Neural cell (in vitro differentiated cells): ENCODE measurements around the gene IL23A. TPM values are rescaled to one million over a fixed set of nuclear protein-coding genes. Genes with fewer than 3 reads are reported as not detected.

Source experiments
- H2AFZ ChIP-seq: fragments of 200-600, 300-800 bp; sonication (generic), shearing (Covaris generic); 2 replicates; pipeline ENCODE4 v1.6.0; 2014; ENCODE audit warnings: low read depth, mild to moderate bottlenecking, antibody characterized with exemption, low read length, moderate library complexity
- H3F3A ChIP-seq: fragments of 200-600 bp; shearing (Covaris generic); 2 replicates; pipeline ENCODE4 v1.6.1; 2016; ENCODE audit warnings: mild to moderate bottlenecking, moderate library complexity, mixed read lengths, antibody characterized with exemption, low read length; ENCODE audit not compliant: insufficient read depth, poor library complexity, severe bottlenecking
- H3K27ac ChIP-seq: fragments of 200-600, 300-800 bp; sonication (generic), shearing (Covaris generic); 2 replicates; pipeline ENCODE4 v1.5.1; 2014; ENCODE audit warnings: mild to moderate bottlenecking, low read length, moderate library complexity
- H3K27me3 ChIP-seq: fragments of 300-800, 200-600 bp; sonication (generic), shearing (Covaris generic); 2 replicates; pipeline ENCODE4 v1.6.0; 2014; ENCODE audit warnings: mild to moderate bottlenecking, low read depth, low read length, moderate library complexity; ENCODE audit not compliant: insufficient read depth
- H3K36me3 ChIP-seq: fragments of 300-800, 200-600 bp; sonication (generic), shearing (Covaris generic); 2 replicates; pipeline ENCODE4 v1.5.1; 2014; ENCODE audit warnings: mild to moderate bottlenecking, antibody characterized with exemption, low read length, moderate library complexity; ENCODE audit not compliant: insufficient read depth
- H3K4me2 ChIP-seq: fragments of 300-800, 200-600 bp; sonication (generic), shearing (Covaris generic); 2 replicates; pipeline ENCODE4 v1.6.0; 2014; ENCODE audit warnings: mild to moderate bottlenecking, low read length
- H3K4me3 ChIP-seq: fragments of 300-800, 200-600 bp; sonication (generic), shearing (Covaris generic); 2 replicates; pipeline ENCODE4 v1.5.1; 2014; ENCODE audit warnings: mild to moderate bottlenecking, low read length, moderate library complexity
- H3K79me2 ChIP-seq: fragments of 200-600 bp; shearing (Covaris generic); replicated peaks from 2 replicates; pipeline ENCODE4 v1.6.0; 2014; ENCODE audit warnings: mild to moderate bottlenecking, low read length, moderate library complexity; ENCODE audit not compliant: insufficient read depth
- H3K9ac ChIP-seq: fragments of 300-800, 200-600 bp; sonication (generic), shearing (Covaris generic); 2 replicates; pipeline ENCODE4 v1.6.1; 2016; ENCODE audit warnings: mild to moderate bottlenecking, low read length, mixed read lengths
- H3K9me2 ChIP-seq: fragments of 200-600 bp; shearing (Covaris generic); 2 replicates; pipeline ENCODE4 v1.6.1; 2016; ENCODE audit warnings: mild to moderate bottlenecking, low read length, mixed read lengths; ENCODE audit not compliant: insufficient read depth
- H3K9me3 ChIP-seq: fragments of 200-600, 300-800 bp; sonication (generic), shearing (Covaris generic); 2 replicates; pipeline ENCODE4 v1.6.1; 2016; ENCODE audit warnings: mild to moderate bottlenecking, mixed run types, low read length, moderate library complexity, mixed read lengths
- H4K20me1 ChIP-seq: fragments of 200-600 bp; shearing (Covaris generic); 2 replicates; pipeline ENCODE4 v1.6.1; 2016; ENCODE audit warnings: mild to moderate bottlenecking, mixed run types; ENCODE audit not compliant: insufficient read depth
- CTCF ChIP-seq: fragments of 450-650 bp; IDR thresholded peaks from 2 replicates; pipeline ENCODE4 v1.5.1; 2014; ENCODE audit warnings: antibody characterized with exemption, mild to moderate bottlenecking, moderate library complexity; ENCODE audit not compliant: poor library complexity, severe bottlenecking
- EP300 ChIP-seq: fragments of 450-650 bp; conservative IDR thresholded peaks from 2 replicates; pipeline ENCODE4 v1.6.1; 2014; ENCODE audit warnings: antibody characterized with exemption, mild to moderate bottlenecking, moderate library complexity; ENCODE audit not compliant: poor library complexity, severe bottlenecking
- EZH2 ChIP-seq: fragments of 200-600, 300-800 bp; shearing (Covaris generic), sonication (generic); IDR thresholded peaks from 2 replicates; pipeline ENCODE4 v1.6.1; 2014; ENCODE audit warnings: antibody characterized with exemption, low read length, borderline replicate concordance, mild to moderate bottlenecking; ENCODE audit not compliant: insufficient read depth, poor library complexity, severe bottlenecking
- MXI1 ChIP-seq: fragments of 450-650 bp; conservative IDR thresholded peaks from 2 replicates; pipeline ENCODE4 v1.6.1; 2014; ENCODE audit warnings: antibody characterized with exemption, mild to moderate bottlenecking; ENCODE audit not compliant: poor library complexity, severe bottlenecking
- POLR2AphosphoS5 ChIP-seq: IDR thresholded peaks from 2 replicates; pipeline ENCODE4 v1.6.1; 2012
- RAD21 ChIP-seq: fragments of 450-650 bp; conservative IDR thresholded peaks from 2 replicates; pipeline ENCODE4 v1.6.1; 2014; ENCODE audit warnings: antibody characterized with exemption, mild to moderate bottlenecking, moderate library complexity
- REST ChIP-seq: IDR thresholded peaks from 2 replicates; pipeline ENCODE4 v1.6.1; 2012; ENCODE audit warnings: borderline replicate concordance
- SMC3 ChIP-seq: fragments of 450-650 bp; conservative IDR thresholded peaks from 2 replicates; pipeline ENCODE4 v1.6.1; 2014; ENCODE audit warnings: antibody characterized with exemption, mild to moderate bottlenecking, moderate library complexity; ENCODE audit not compliant: poor library complexity
- TAF1 ChIP-seq: IDR thresholded peaks from 2 replicates; pipeline ENCODE4 v1.6.1; 2012; ENCODE audit warnings: low read depth
- polyA plus RNA-seq: library from polyadenylated mRNA; depleted of rRNA; stranded (reverse); fragments of >200 nt; gene quantifications from 2 replicates; pipeline ENCODE4 v1.2.3, GENCODE V29; 2014

Gene IL23A
- polyA plus RNA-seq, 1 donor from 2014 or later: 0.31 TPM

- no peaks in the 10 kb centered on the region for H4K20me1 ChIP-seq
- H3K27me3 ChIP-seq: no peaks in the 10 kb centered on the region
- H3K9ac ChIP-seq: no peak overlapping the region
- H3K4me3 ChIP-seq: no peak overlapping the region
- no peak overlapping the region for H3K27ac ChIP-seq
- H3K9me2 ChIP-seq: no peaks in the 10 kb centered on the region
- H3K9me3 ChIP-seq: no peaks in the 10 kb centered on the region
- H3K79me2 ChIP-seq: no peaks in the 10 kb centered on the region
- no peaks in the 10 kb centered on the region for H3F3A ChIP-seq
- H3K4me2 ChIP-seq: no peak overlapping the region
- TF ChIP-seq EP300 (no peak), POLR2AphosphoS5 (no peak), CTCF (no peak), EZH2 (no peak), SMC3 (no peak), TAF1 (no peak), RAD21 (no peak), REST (no peak), MXI1 (no peak)
- H3K36me3 ChIP-seq: no peaks in the 10 kb centered on the region
- H2AFZ ChIP-seq: no peak overlapping the region
Measured at GRCh38 chr12:56324206-56324605, 14.5 kb upstream of the IL23A start.

GRCh38 chr12:56326126-56326525, 12.6 kb upstream of the IL23A start:
- no peaks in the 10 kb centered on the region for H3K27me3 ChIP-seq
- no peak overlapping the region for H2AFZ ChIP-seq
- H3K9me2 ChIP-seq: no peaks in the 10 kb centered on the region
- no peaks in the 10 kb centered on the region for H3K79me2 ChIP-seq
- H3F3A ChIP-seq: no peaks in the 10 kb centered on the region
- TF ChIP-seq EP300 (no peak), SMC3 (no peak), EZH2 (no peak)
- no peaks in the 10 kb centered on the region for H3K36me3 ChIP-seq
- no peak overlapping the region for H3K4me3 ChIP-seq
- no peak overlapping the region for H3K27ac ChIP-seq
- no peaks in the 10 kb centered on the region for H3K9me3 ChIP-seq
- no peak overlapping the region for H3K4me2 ChIP-seq
- H3K9ac ChIP-seq: no peak overlapping the region
- no peaks in the 10 kb centered on the region for H4K20me1 ChIP-seq

GRCh38 chr12:56326533-56326932, 12.2 kb upstream of the IL23A start:
- no peaks in the 10 kb centered on the region for H4K20me1 ChIP-seq
- H3K4me2 ChIP-seq: no peak overlapping the region
- H3K9me2 ChIP-seq: no peaks in the 10 kb centered on the region
- H3K9ac ChIP-seq: no peak overlapping the region
- no peaks in the 10 kb centered on the region for H3K79me2 ChIP-seq
- no peaks in the 10 kb centered on the region for H3K36me3 ChIP-seq
- H3F3A ChIP-seq: no peaks in the 10 kb centered on the region
- no peak overlapping the region for H3K27ac ChIP-seq
- no peaks in the 10 kb centered on the region for H3K9me3 ChIP-seq
- no peak for TF ChIP-seq RAD21
- no peak for TF ChIP-seq TAF1
- TF ChIP-seq SMC3: no peak
- H2AFZ ChIP-seq: no peak overlapping the region
- H3K4me3 ChIP-seq: no peak overlapping the region
- H3K27me3 ChIP-seq: no peaks in the 10 kb centered on the region
